HepG2 (cell line): ENCODE results near the gene APOBEC3C. TPM values are rescaled to one million over a fixed set of nuclear protein-coding genes. Genes with fewer than 3 reads are reported as not detected.

Experiments used
- DRAP1 ChIP-seq: IDR thresholded peaks from 2 replicates; pipeline ENCODE4 v1.6.1; 2016; ENCODE audit warnings: missing genetic modification reagents, missing compliant biosample characterization
- FOXA3 ChIP-seq: IDR thresholded peaks from 2 replicates; pipeline ENCODE4 v1.6.1; 2016; ENCODE audit warnings: missing genetic modification reagents, missing compliant biosample characterization
- HMGXB4 ChIP-seq, 2 experiments: sonication (generic) in 1 of 2; formaldehyde crosslinking in 1 of 2; IDR thresholded peaks; 2 replicates each; pipeline versions ENCODE4 v1.4.0 to v1.6.1; 2018 to 2020; ENCODE audit warnings: missing genetic modification reagents in 2 of 2, borderline replicate concordance in 1 of 2, low read depth in 1 of 2, mild to moderate bottlenecking in 1 of 2, missing biosample characterization in 1 of 2
- KDM2A ChIP-seq: sonication (generic); formaldehyde crosslinking; IDR thresholded peaks from 2 replicates; pipeline ENCODE4 v1.4.0; 2020; ENCODE audit warnings: low read depth, missing genetic modification reagents, borderline replicate concordance
- PHF8 ChIP-seq: sonication (generic); formaldehyde crosslinking; IDR thresholded peaks from 2 replicates; pipeline ENCODE4 v1.5.0; 2020; ENCODE audit warnings: missing genetic modification reagents
- POLR2G ChIP-seq: fragments of 200-400 bp; formaldehyde crosslinking; IDR thresholded peaks from 2 replicates; pipeline ENCODE4 v1.6.1; 2018; ENCODE audit warnings: mild to moderate bottlenecking, low read depth, low read length, moderate library complexity
- PRDM15 ChIP-seq: sonication (generic); formaldehyde crosslinking; IDR thresholded peaks from 2 replicates; pipeline ENCODE4 v1.4.0; 2020; ENCODE audit warnings: missing genetic modification reagents
- ZFP91 ChIP-seq: sonication (generic); formaldehyde crosslinking; IDR thresholded peaks from 2 replicates; pipeline ENCODE4 v1.9.0; 2022; ENCODE audit warnings: missing genetic modification reagents, mild to moderate bottlenecking, borderline replicate concordance
- ZGPAT ChIP-seq: IDR thresholded peaks from 2 replicates; pipeline ENCODE4 v1.6.1; 2016; ENCODE audit warnings: mild to moderate bottlenecking
- ZNF263 ChIP-seq: sonication (generic); formaldehyde crosslinking; IDR thresholded peaks from 2 replicates; pipeline ENCODE4 v1.4.0; 2020; ENCODE audit warnings: missing genetic modification reagents
- ZNF605 ChIP-seq: sonication (generic); formaldehyde crosslinking; IDR thresholded peaks from 2 replicates; pipeline ENCODE4 v1.8.0; 2022; ENCODE audit warnings: mild to moderate bottlenecking, missing genetic modification reagents
- ZNF687 ChIP-seq: sonication (generic); formaldehyde crosslinking; IDR thresholded peaks from 2 replicates; pipeline ENCODE4 v1.5.1; 2020; ENCODE audit warnings: mild to moderate bottlenecking, missing genetic modification reagents, moderate library complexity
- ZNF781 ChIP-seq: sonication (generic); formaldehyde crosslinking; IDR thresholded peaks from 2 replicates; pipeline ENCODE4 v1.5.1; 2020; ENCODE audit warnings: borderline replicate concordance, mild to moderate bottlenecking, missing genetic modification reagents; ENCODE audit errors: not compliant biosample characterization
- polyA plus RNA-seq, 8 experiments: library from polyadenylated mRNA; depleted of rRNA in 3 of 8; stranded (reverse) in 7 of 8; unstranded in 1 of 8; fragments of >200 nt; fragmentation: Illumina TruSeq in 4 of 8; extraction: Trizol in 4 of 8; gene quantifications; 2 replicates each; pipeline versions ENCODE4 v1.2.1 to v1.2.3, GENCODE V29; 2011 to 2016; ENCODE audit warnings: low read depth in 4 of 8, missing spikeins in 1 of 8, mixed read lengths in 1 of 8; ENCODE audit not compliant: insufficient read depth in 1 of 8
- total RNA-seq, 5 experiments: library from RNA; depleted of rRNA; stranded (reverse); fragments of >200 nt; fragmentation: Illumina TruSeq; extraction: Trizol; gene quantifications; 2 replicates each; pipeline ENCODE4 v1.2.3, GENCODE V29; 2016; ENCODE audit warnings: low read depth in 1 of 5

APOBEC3C gene
- total and polyA plus RNA-seq, 2 of the 13 experiments (the other 11 are each of a cell fraction or from before 2014, with no cell fraction given) = 8.9 to 27.6 TPM

GRCh38 chr22:39040538-39041296 lies 26.7 kb downstream of the APOBEC3C start, which contains the start of gene APOBEC3F (continued):
- peak in 1 of 2 experiments; percentile 34; a peak in 1 of 4 replicates for TF ChIP-seq HMGXB4 (CRISPR knock-in tag; IDR thresholded peaks at IDR 0.05; ENCODE audit: borderline replicate concordance in 1 of 2, low read depth in 1 of 2)
- peak; percentile 49; the same call in 1 of the 2 replicates for TF ChIP-seq ZFP91 (CRISPR knock-in tag)
- peak; percentile 71 for TF ChIP-seq PHF8 (CRISPR knock-in tag)
- peak; percentile 25; the same call in 1 of the 2 replicates for TF ChIP-seq KDM2A (CRISPR knock-in tag)
- TF ChIP-seq POLR2G = peak; percentile 49
- TF ChIP-seq ZNF605 (CRISPR knock-in tag) = 0 out of 2 replicates have a peak, but pooled peaks have one; percentile 35
- peak; percentile 65 for TF ChIP-seq ZNF687 (CRISPR knock-in tag)
- peak; percentile 99 for TF ChIP-seq ZNF263 (CRISPR knock-in tag)
- peak; percentile 68 for TF ChIP-seq ZNF781 (CRISPR knock-in tag)
- 0 out of 2 replicates have a peak, but pooled peaks have one; percentile 29 for TF ChIP-seq DRAP1 (CRISPR knock-in tag)
- TF ChIP-seq ZGPAT (CRISPR knock-in tag) = peak; percentile 41; the same call in 1 of the 2 replicates
- peak; percentile 91 for TF ChIP-seq PRDM15
- TF ChIP-seq FOXA3 (CRISPR knock-in tag) = 0 out of 2 replicates have a peak, but pooled peaks have one; percentile 6
